Lower leg skin (tissue), 3 donors: Measurements from ENCODE around the gene RRP15.

Experiments used
- CTCF ChIP-seq, 3 donors: fragments of 450-650 bp; IDR thresholded peaks; one replicate each; pipeline ENCODE4 v1.5.1; 2016; ENCODE audit warnings: antibody characterized with exemption in 3 of 3, mild to moderate bottlenecking in 3 of 3, moderate library complexity in 2 of 3
- POLR2A ChIP-seq, 2 donors: fragments of 450-650 bp; IDR thresholded peaks; one replicate each; pipeline ENCODE4 v1.6.1; 2016 to 2017; ENCODE audit warnings: antibody characterized with exemption in 2 of 2, mild to moderate bottlenecking in 1 of 2, moderate library complexity in 1 of 2

DNA sequence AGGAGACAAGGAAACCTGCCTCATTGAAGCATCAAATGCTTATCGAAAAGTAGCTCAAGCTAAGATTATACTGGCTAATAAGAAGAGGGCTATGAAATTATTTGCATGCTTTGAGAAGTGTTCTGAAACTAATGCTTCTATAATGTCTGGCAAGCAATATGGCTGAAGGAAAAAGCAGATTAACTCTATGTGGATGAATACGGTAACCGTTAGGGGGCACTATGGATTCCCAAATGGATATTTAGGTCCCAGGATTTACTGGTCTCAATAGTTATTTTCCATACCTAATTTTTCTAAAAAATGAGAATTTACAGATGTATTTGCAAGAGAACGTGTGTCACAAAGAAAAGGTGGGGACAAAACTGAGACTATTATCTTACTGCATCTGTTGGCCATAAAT lies 34.6 kb upstream of the RRP15 start:
- no peak for TF ChIP-seq CTCF (IDR thresholded peaks at IDR 0.05)
- TF ChIP-seq POLR2A (IDR thresholded peaks at IDR 0.05): no peak
